PC-9 (cell line): Measurements from ENCODE around the gene FLYWCH2. TPM values are rescaled to one million over a fixed set of nuclear protein-coding genes. Genes with fewer than 3 reads are reported as not detected.

Source experiments
- BruUV-seq: library from RNA; stranded (reverse); fragments of 400-500 nt; replicated peaks from 2 replicates; lab custom pipeline; 2021; lab: Mats Ljungman, UMichigan
- CTCF ChIA-PET: fragments of 300-600 bp; sonication (Branson Sonifier 250); formaldehyde crosslinking; loops from one replicate; lab custom pipeline; 2022; ENCODE audit warnings: antibody characterized with exemption; lab: Charles Lee
- POLR2A ChIA-PET: fragments of 300-600 bp; sonication (Branson Sonifier 250); formaldehyde crosslinking; loops from one replicate; lab custom pipeline; 2022; ENCODE audit warnings: antibody characterized with exemption; ENCODE audit not compliant: unreplicated experiment; lab: Charles Lee
- DNase-seq, 2 experiments: peaks; one replicate each; pipeline versions ENCODE4 v3.0.0 to v3.0.0-alpha.2; 2015 to 2022; ENCODE audit warnings: mixed read lengths in 1 of 2
- H2AFZ ChIP-seq: fragments of 200-600 bp; sonication (generic); 2 replicates; pipeline ENCODE4 v1.8.1; 2017; ENCODE audit warnings: antibody characterized with exemption
- H3F3A ChIP-seq: fragments of 200-600 bp; sonication (generic); 2 replicates; pipeline ENCODE4 v1.8.1; 2017; ENCODE audit warnings: antibody characterized with exemption, mild to moderate bottlenecking, low read depth; ENCODE audit not compliant: insufficient read depth
- H3K27ac ChIP-seq: fragments of 200-600 bp; sonication (generic); 2 replicates; pipeline ENCODE4 v1.6.1; 2016; ENCODE audit warnings: mixed run types
- H3K27me3 ChIP-seq: fragments of 200-600 bp; sonication (generic); 2 replicates; pipeline ENCODE4 v1.6.1; 2016; ENCODE audit warnings: low read depth, mixed run types; ENCODE audit not compliant: insufficient read depth
- H3K36me3 ChIP-seq: fragments of 200-600 bp; sonication (generic); 2 replicates; pipeline ENCODE4 v1.6.1; 2016; ENCODE audit warnings: low read depth, mixed run types
- H3K4me1 ChIP-seq: fragments of 200-600 bp; sonication (generic); replicated peaks from 2 replicates; pipeline ENCODE4 v1.6.1; 2016; ENCODE audit warnings: mixed run types; ENCODE audit not compliant: insufficient read depth
- H3K4me2 ChIP-seq: fragments of 200-600 bp; sonication (generic); 2 replicates; pipeline ENCODE4 v1.6.1; 2017; ENCODE audit warnings: mixed run types
- H3K4me3 ChIP-seq: fragments of 200-600 bp; sonication (generic); 2 replicates; pipeline ENCODE4 v1.6.1; 2016; ENCODE audit warnings: mixed run types
- H3K79me2 ChIP-seq: fragments of 200-600 bp; sonication (generic); 2 replicates; pipeline ENCODE4 v1.6.1; 2017; ENCODE audit warnings: low read depth, mixed run types
- H3K9me2 ChIP-seq: fragments of 200-600 bp; sonication (generic); 2 replicates; pipeline ENCODE4 v1.8.1; 2017; ENCODE audit warnings: mild to moderate bottlenecking; ENCODE audit not compliant: insufficient read depth
- H3K9me3 ChIP-seq: fragments of 200-600 bp; sonication (generic); 2 replicates; pipeline ENCODE4 v1.8.1; 2016; ENCODE audit warnings: low read depth; ENCODE audit not compliant: insufficient read depth
- H4K20me1 ChIP-seq: fragments of 200-600 bp; sonication (generic); 2 replicates; pipeline ENCODE4 v1.8.1; 2017; ENCODE audit not compliant: insufficient read depth
- CTCF ChIP-seq: fragments of 200-600 bp; sonication (generic); conservative IDR thresholded peaks from 2 replicates; pipeline ENCODE4 v1.6.1; 2017; ENCODE audit warnings: mixed run types, antibody characterized with exemption, mild to moderate bottlenecking, moderate library complexity
- EZH2 ChIP-seq: fragments of 200-600 bp; sonication (generic); IDR thresholded peaks from 2 replicates; pipeline ENCODE4 v1.8.0; 2017; ENCODE audit warnings: antibody characterized with exemption, low read depth
- intact Hi-C: fragments of 100-400 bp; cut with micrococcal nuclease; formaldehyde crosslinking; loops from one replicate; pipeline ENCODE4 v1.10.0; 2022; ENCODE audit not compliant: unreplicated experiment
- total RNA-seq: library from RNA; stranded (reverse); gene quantifications from 2 replicates; pipeline ENCODE4 v1.2.3, GENCODE V29; 2021

FLYWCH2 gene
- total RNA-seq, 1 experiment from 2014 or later, result 41.5 TPM

- TF ChIP-seq CTCF, result no peak
- TF ChIP-seq EZH2, result no peak
- intact Hi-C loops, result loop anchor here (1.0 kb wide), 1 partner anchor 10 kb away; no protein-coding TSS in a partner anchor
- no TSS peak for BruUV-seq
- Histone ChIP-seq H3K4me3 (no peak overlapping the region), H3K4me1 (peaks cover 68% of the 10 kb centered on the region), H2AFZ (no peak overlapping the region), H3K27me3 (no peaks in the 10 kb centered on the region), H4K20me1 (no peaks in the 10 kb centered on the region), H3F3A (peaks cover 57% of the 10 kb centered on the region), H3K79me2 (no peaks in the 10 kb centered on the region), H3K36me3 (no peaks in the 10 kb centered on the region), H3K9me3 (no peaks in the 10 kb centered on the region), H3K4me2 (peak overlapping the region; percentile 62), H3K27ac (peak overlapping the region; percentile 91), H3K9me2 (no peaks in the 10 kb centered on the region)
- ChIA-PET CTCF (no interaction called here), POLR2A (no interaction called here)
- peak; percentile 62 to 97 for DNase-seq
Observed at GRCh38 chr16:2846511-2847310, 36.3 kb upstream of the FLYWCH2 start.

- Histone ChIP-seq H3K9me3 (no peaks in the 10 kb centered on the region; the same call in 1 of the 2 replicates), H4K20me1 (no peaks in the 10 kb centered on the region), H2AFZ (no peak overlapping the region), H3K79me2 (peaks cover 3% of the 10 kb centered on the region; the same call in 1 of the 2 replicates), H3K4me1 (peaks cover 72% of the 10 kb centered on the region), H3K27ac (no peak overlapping the region), H3K27me3 (no peaks in the 10 kb centered on the region), H3F3A (peaks cover 70% of the 10 kb centered on the region), H3K36me3 (peaks cover 9% of the 10 kb centered on the region), H3K4me2 (no peak overlapping the region), H3K9me2 (no peaks in the 10 kb centered on the region), H3K4me3 (no peak overlapping the region)
- TF ChIP-seq CTCF (no peak), EZH2 (no peak)
- no TSS peak for BruUV-seq
- ChIA-PET POLR2A (no interaction called here), CTCF (no interaction called here)
- intact Hi-C loops, result no loop called here
- DNase-seq, result no peak
Observed at GRCh38 chr16:2848933-2849725, 33.9 kb upstream of the FLYWCH2 start.

- Histone ChIP-seq H4K20me1 (peaks cover 5% of the 10 kb centered on the region), H2AFZ (no peak overlapping the region), H3K4me1 (peaks cover 50% of the 10 kb centered on the region), H3K79me2 (peaks cover 31% of the 10 kb centered on the region), H3K9me2 (no peaks in the 10 kb centered on the region), H3K4me2 (no peak overlapping the region), H3F3A (peaks cover 71% of the 10 kb centered on the region), H3K27me3 (no peaks in the 10 kb centered on the region), H3K4me3 (no peak overlapping the region), H3K27ac (peak overlapping the region; percentile 64), H3K36me3 (peaks cover 30% of the 10 kb centered on the region), H3K9me3 (peaks cover 14% of the 10 kb centered on the region)
- DNase-seq, result no peak
- TF ChIP-seq EZH2 (no peak), CTCF (no peak)
- POLR2A ChIA-PET, result no interaction called here
- CTCF ChIA-PET, result no interaction called here
- BruUV-seq, result no TSS peak
- intact Hi-C loops, result no loop called here
Observed at GRCh38 chr16:2852003-2852730, 30.8 kb upstream of the FLYWCH2 start.
